Mucosa of rectum (tissue), 2 donors: Measurements from ENCODE around the gene WBP2.
A peak's percentile ranks its signal among the peaks of the same experiment; 100 is the strongest.
"Not testable (repeated sequence)": the region's sequence is repeated elsewhere in the genome, so short reads cannot be mapped to it uniquely, and the experiment has no call there.

Source experiments
- H3K27ac ChIP-seq, 2 donors: one replicate each; pipeline ENCODE4 v1.7.0; 2013; ENCODE audit warnings: inconsistent platforms in 2 of 2, low read depth in 2 of 2, low read length in 2 of 2
- H3K27me3 ChIP-seq, 2 donors: one replicate each; pipeline ENCODE4 v1.7.0; 2013; ENCODE audit warnings: low read length in 2 of 2; ENCODE audit not compliant: control insufficient read depth in 2 of 2, insufficient read depth in 2 of 2
- H3K36me3 ChIP-seq, 2 donors: one replicate each; pipeline ENCODE4 v1.7.0; 2013; ENCODE audit warnings: low read length in 2 of 2; ENCODE audit not compliant: control insufficient read depth in 2 of 2, insufficient read depth in 2 of 2
- H3K4me1 ChIP-seq, 2 donors: one replicate each; pipeline ENCODE4 v1.7.0; 2013; ENCODE audit warnings: low read length in 2 of 2, mild to moderate bottlenecking in 1 of 2; ENCODE audit not compliant: control insufficient read depth in 2 of 2, insufficient read depth in 2 of 2
- H3K4me3 ChIP-seq, 2 donors: one replicate each; pipeline ENCODE4 v1.7.0; 2013; ENCODE audit warnings: low read length in 2 of 2
- H3K9ac ChIP-seq, 2 donors: one replicate each; pipeline ENCODE4 v1.7.0; 2013; ENCODE audit warnings: low read length in 2 of 2, low read depth in 1 of 2, mild to moderate bottlenecking in 1 of 2
- H3K9me3 ChIP-seq, 2 donors: one replicate each; pipeline ENCODE4 v1.7.0; 2013; ENCODE audit warnings: low read length in 2 of 2; ENCODE audit not compliant: control insufficient read depth in 2 of 2
- donor health status: healthy.
- donor health status: Normal muscosa, but diverticular disease.

WBP2 gene

GRCh38 chr17:75875940-75876189, 20.7 kb upstream of the WBP2 start:
- Histone ChIP-seq H3K27me3 (no peaks in the 10 kb centered on the region), H3K9ac (peak overlapping the region; percentile 66 to 87), H3K4me3 (peak overlapping the region; percentile 84 to 85), H3K9me3 (no peaks in the 10 kb centered on the region), H3K4me1 (peaks cover 40% of the 10 kb centered on the region in 2 donors), H3K36me3 (peaks cover 5 to 7% of the 10 kb centered on the region in 2 donors), H3K27ac (peak overlapping the region; percentile 95 to 97)

- peaks cover 5 to 7% of the 10 kb centered on the region in 2 donors for H3K36me3 ChIP-seq
- peak overlapping the region; percentile 66 to 87 for H3K9ac ChIP-seq
- H3K9me3 ChIP-seq = no peaks in the 10 kb centered on the region
- H3K27ac ChIP-seq = peak overlapping the region; percentile 95 to 97
- H3K27me3 ChIP-seq = no peaks in the 10 kb centered on the region
- H3K4me1 ChIP-seq = peaks cover 40 to 43% of the 10 kb centered on the region in 2 donors
- peak overlapping the region; percentile 84 to 85 for H3K4me3 ChIP-seq
Observed at GRCh38 chr17:75875182-75875939, 20.2 kb upstream of the WBP2 start.

- peaks cover 41 to 46% of the 10 kb centered on the region in 2 donors for H3K4me1 ChIP-seq
Observed at GRCh38 chr17:75874323-75875181, 19.4 kb upstream of the WBP2 start.

DNA sequence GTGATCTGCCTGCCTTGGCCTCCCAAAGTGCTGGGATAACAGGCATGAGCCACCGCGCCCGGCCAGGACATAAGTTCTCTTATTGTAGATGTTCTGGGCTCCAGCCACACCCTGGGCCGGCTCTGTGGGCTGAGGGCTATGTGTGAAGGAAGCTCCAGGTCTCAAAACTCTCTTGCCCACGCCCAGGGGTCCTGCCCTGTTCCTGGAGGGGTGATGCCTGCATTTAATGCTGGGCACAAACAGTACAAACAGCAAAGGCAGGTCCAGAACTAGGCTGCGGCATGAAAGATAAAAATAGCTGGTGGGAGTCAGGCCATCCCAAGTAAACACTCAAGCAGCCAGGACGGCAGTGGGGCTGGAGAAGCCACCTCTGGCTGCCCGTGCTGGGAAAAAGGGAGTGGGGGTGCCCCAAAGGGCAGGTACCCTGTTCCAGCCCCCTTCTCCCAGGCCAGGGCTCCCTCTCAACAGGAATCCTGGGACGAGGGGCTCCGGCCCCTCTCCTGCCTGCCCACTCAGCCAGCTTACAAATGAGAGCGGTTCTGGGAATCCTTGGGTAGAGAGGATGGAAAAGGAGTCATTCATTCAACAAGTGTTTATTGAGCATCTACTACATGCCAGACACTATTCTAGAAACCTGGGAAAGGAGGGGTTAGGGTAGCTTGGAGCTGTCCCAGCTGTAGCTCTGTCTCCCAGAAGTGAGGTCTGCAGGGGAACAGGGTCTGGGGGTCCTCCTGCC, 18.6 kb upstream of the WBP2 start:
- Histone ChIP-seq H3K4me1 (peaks cover 42 to 52% of the 10 kb centered on the region in 2 donors), H3K9me3 (no peaks in the 10 kb centered on the region), H3K4me3 (no peak overlapping the region), H3K9ac (peak overlapping the region in 1 of 2 donors; percentile 60), H3K36me3 (peaks cover 5 to 7% of the 10 kb centered on the region in 2 donors), H3K27me3 (no peaks in the 10 kb centered on the region), H3K27ac (peak overlapping the region; percentile 89 to 90)

More at GRCh38 chr17:75874323-75875181, 19.4 kb upstream of the WBP2 start:
- no peaks in the 10 kb centered on the region for H3K27me3 ChIP-seq
- H3K9ac ChIP-seq = no peak overlapping the region
- no peaks in the 10 kb centered on the region for H3K9me3 ChIP-seq
- H3K4me3 ChIP-seq = no peak overlapping the region
- peak overlapping the region; percentile 95 to 97 for H3K27ac ChIP-seq
- H3K36me3 ChIP-seq = peaks cover 5 to 7% of the 10 kb centered on the region in 2 donors

GRCh38 chr17:75872434-75873351, 17.6 kb upstream of the WBP2 start:
- Histone ChIP-seq H3K9me3 (no peaks in the 10 kb centered on the region), H3K36me3 (peaks cover 5 to 7% of the 10 kb centered on the region in 2 donors), H3K9ac (peak overlapping the region; percentile 56 to 60), H3K27ac (peak overlapping the region; percentile 89 to 90), H3K4me1 (peaks cover 42 to 52% of the 10 kb centered on the region in 2 donors), H3K27me3 (no peaks in the 10 kb centered on the region), H3K4me3 (no peak overlapping the region)

DNA sequence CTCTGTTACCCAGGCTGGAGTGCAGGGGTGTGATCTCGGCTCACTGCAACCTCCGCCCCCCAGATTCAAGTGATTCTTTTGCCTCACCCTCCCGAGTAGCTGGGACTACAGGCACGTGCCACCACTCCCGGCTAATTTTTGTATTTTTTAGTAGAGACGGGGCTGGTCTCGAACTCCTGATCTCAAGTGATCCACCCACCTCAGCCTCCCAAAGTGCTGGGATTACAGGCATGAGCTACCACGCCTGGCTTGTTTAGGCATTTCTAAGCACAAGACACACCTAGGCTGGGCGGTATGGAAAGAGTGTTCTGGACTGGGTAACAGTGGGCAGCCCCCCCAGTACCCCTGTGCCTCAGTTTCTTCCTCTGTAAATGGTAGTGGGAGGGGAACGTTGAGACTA, 15.1 kb upstream of the WBP2 start:
- Histone ChIP-seq H3K4me1 (peaks cover 20 to 32% of the 10 kb centered on the region in 2 donors), H3K27ac (peak overlapping the region; percentile 78 to 79)
- not testable (repeated sequence) for H3K27me3 ChIP-seq, H3K36me3 ChIP-seq, H3K9ac ChIP-seq, H3K4me3 ChIP-seq, H3K9me3 ChIP-seq

DNA sequence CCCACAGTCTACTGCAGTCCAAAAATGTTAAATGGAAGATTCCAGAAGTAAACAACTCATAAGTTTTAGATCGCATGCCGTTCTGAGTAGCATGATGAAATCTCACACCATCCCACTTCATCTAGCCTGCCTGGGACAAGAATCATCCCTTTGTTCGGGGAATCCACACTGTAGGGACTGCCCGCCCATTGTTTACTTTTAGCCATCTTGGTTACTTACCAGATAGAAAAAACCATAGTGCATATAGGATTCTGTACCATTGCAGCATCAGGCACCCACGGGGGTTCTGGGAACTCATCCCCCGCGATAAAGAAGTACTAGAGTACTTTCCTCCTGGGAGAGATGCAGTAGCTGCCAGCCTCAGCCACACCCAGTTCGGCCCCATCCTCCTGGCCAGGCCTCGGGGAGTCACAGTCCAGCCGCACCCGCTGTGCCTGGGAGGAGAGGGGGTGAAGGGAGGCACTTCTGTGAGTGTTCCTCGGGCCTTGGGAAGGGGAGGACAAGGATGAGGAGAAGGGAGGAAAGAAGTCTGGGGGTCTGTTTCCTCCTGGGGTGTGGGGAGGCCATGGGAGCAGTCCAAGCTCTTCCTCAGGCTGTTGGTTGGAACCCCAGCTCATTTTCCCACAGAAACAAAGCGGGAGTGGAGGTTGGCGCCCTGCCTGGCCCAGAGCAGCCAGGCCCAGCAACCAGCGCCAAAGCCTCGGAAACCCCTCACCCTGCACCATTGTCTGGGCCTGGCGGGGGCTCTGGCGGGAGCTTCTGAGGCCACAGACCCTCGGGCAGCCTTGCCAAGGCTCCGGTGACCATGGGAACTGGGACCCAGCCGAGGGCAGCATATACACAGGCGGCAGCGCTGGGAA, 14.4 kb upstream of the WBP2 start:
- peaks cover 2 to 7% of the 10 kb centered on the region in 2 donors for H3K36me3 ChIP-seq
- peak overlapping the region; percentile 78 to 79 for H3K27ac ChIP-seq
- H3K9ac ChIP-seq = peak overlapping the region in 1 of 2 donors; percentile 56
- H3K9me3 ChIP-seq = no peaks in the 10 kb centered on the region
- peaks cover 22 to 37% of the 10 kb centered on the region in 2 donors for H3K4me1 ChIP-seq
- H3K27me3 ChIP-seq = no peaks in the 10 kb centered on the region
- H3K4me3 ChIP-seq = peak overlapping the region in 1 of 2 donors; percentile 1

DNA sequence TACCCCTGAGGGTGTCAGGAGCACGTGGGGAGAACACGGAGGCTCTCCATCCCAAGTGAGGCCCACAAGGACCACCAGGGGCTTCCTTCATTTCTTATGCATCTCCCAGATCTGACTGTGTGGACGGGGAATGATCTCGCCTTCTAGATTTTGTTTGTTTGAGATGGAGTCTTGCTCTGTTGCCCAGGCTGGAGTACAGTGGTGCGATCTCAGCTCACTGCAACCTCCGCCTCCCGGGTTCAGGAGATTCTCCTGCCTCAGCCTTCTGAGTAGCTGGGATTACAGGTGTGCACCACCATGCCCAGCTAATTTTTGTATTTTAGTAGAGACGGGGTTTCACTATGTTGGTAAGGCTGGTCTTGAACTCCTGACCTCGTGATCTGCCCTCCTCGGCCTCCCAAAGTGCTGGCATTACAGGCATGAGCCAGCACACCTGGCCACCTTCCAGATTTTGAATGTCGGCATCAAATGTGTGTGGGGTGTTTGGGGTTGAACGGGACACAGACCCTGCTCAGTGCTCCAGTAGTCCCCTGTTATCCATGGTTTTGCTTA, 13.7 kb upstream of the WBP2 start:
- peaks cover 25 to 41% of the 10 kb centered on the region in 2 donors for H3K4me1 ChIP-seq

More for the DNA sequence above, 13.7 kb upstream of the WBP2 start:
- H3K9me3 ChIP-seq, H3K36me3 ChIP-seq, H3K4me3 ChIP-seq, H3K9ac ChIP-seq, H3K27me3 ChIP-seq: not testable (repeated sequence)
- peak overlapping the region; percentile 78 to 79 for H3K27ac ChIP-seq
